H1 (cell line): ENCODE data around the gene CAPZA3. TPM values are rescaled to one million over a fixed set of nuclear protein-coding genes. Genes with fewer than 3 reads are reported as not detected.

Experiments
- CTCF ChIA-PET: fragments of 300-600 bp; sonication (Branson Sonifier 250); formaldehyde crosslinking; loops from one replicate; lab custom pipeline; 2021; ENCODE audit not compliant: partially characterized antibody; lab: Charles Lee
- POLR2A ChIA-PET: fragments of 300-600 bp; sonication (Branson Sonifier 250); formaldehyde crosslinking; loops from one replicate; lab custom pipeline; 2021; ENCODE audit warnings: inconsistent platforms; ENCODE audit not compliant: partially characterized antibody; lab: Charles Lee
- DNase-seq, 2 experiments: peaks; one replicate each; pipeline versions ENCODE4 v3.0.0 to v3.0.0-alpha.2; 2010 to 2022; ENCODE audit warnings: low spot score in 2 of 2, low read depth in 1 of 2, mixed read lengths in 1 of 2
- FAIRE-seq: peaks from 2 replicates; lab custom pipeline; 2011; peaks lifted over from hg19 to GRCh38; lab: Jason Lieb, UNC
- H2AFZ ChIP-seq: 2 replicates; pipeline ENCODE4 v1.8.1; 2012; ENCODE audit warnings: low read length, inconsistent platforms
- H2AK5ac ChIP-seq: 2 replicates; pipeline ENCODE4 v1.6.1; 2013; ENCODE audit warnings: low read depth, low read length
- H2BK120ac ChIP-seq: replicated peaks from 2 replicates; pipeline ENCODE3; 2013; ENCODE audit warnings: low read depth, low read length, inconsistent platforms
- H2BK12ac ChIP-seq: 2 replicates; pipeline ENCODE4 v1.6.1; 2013; ENCODE audit warnings: low read depth, low read length
- H2BK15ac ChIP-seq: 2 replicates; pipeline ENCODE4 v1.6.1; 2013; ENCODE audit warnings: low read length
- H2BK20ac ChIP-seq: 2 replicates; pipeline ENCODE4 v1.6.1; 2013; ENCODE audit warnings: low read length
- H2BK5ac ChIP-seq: 2 replicates; pipeline ENCODE4 v1.6.1; 2013; ENCODE audit warnings: low read depth, low read length
- H3K14ac ChIP-seq: 2 replicates; pipeline ENCODE4 v1.6.1; 2013; ENCODE audit warnings: inconsistent platforms; ENCODE audit not compliant: insufficient read length
- H3K18ac ChIP-seq: 2 replicates; pipeline ENCODE4 v1.6.1; 2013; ENCODE audit warnings: low read length; ENCODE audit errors: extremely low read depth
- H3K23ac ChIP-seq: 2 replicates; pipeline ENCODE4 v1.6.1; 2013; ENCODE audit warnings: inconsistent platforms; ENCODE audit not compliant: insufficient read length
- H3K23me2 ChIP-seq: 2 replicates; pipeline ENCODE4 v1.6.1; 2013; ENCODE audit warnings: low read depth, low read length
- H3K27ac ChIP-seq: 2 replicates; pipeline ENCODE4 v1.6.1; 2011; ENCODE audit warnings: low read depth, low read length, inconsistent platforms
- H3K27me3 ChIP-seq, 4 experiments: replicated peaks in 1 of 4; 1 replicate in 1 of 4; 2 replicates in 3 of 4; pipeline versions ENCODE4 v1.6.1 to v1.8.1; 2011 to 2013; ENCODE audit warnings: low read length in 3 of 4, mild to moderate bottlenecking in 3 of 4, inconsistent platforms in 2 of 4, mixed read lengths in 2 of 4, moderate library complexity in 1 of 4; ENCODE audit not compliant: control insufficient read depth in 3 of 4, insufficient read depth in 3 of 4; ENCODE audit errors: extremely low read depth in 1 of 4
- H3K36me3 ChIP-seq, 4 experiments: 2 replicates each; pipeline versions ENCODE4 v1.6.1 to v1.8.1; 2011 to 2013; ENCODE audit warnings: mild to moderate bottlenecking in 4 of 4, low read length in 3 of 4, moderate library complexity in 2 of 4, control low read depth in 1 of 4, inconsistent platforms in 1 of 4; ENCODE audit not compliant: insufficient read depth in 4 of 4, control insufficient read depth in 2 of 4
- H3K4ac ChIP-seq: replicated peaks from 2 replicates; pipeline ENCODE3; 2013; ENCODE audit warnings: low read length, low read depth, mixed read lengths, inconsistent platforms; ENCODE audit not compliant: insufficient read length
- H3K4me1 ChIP-seq, 4 experiments: replicated peaks in 1 of 4; 1 replicate in 1 of 4; 2 replicates in 3 of 4; pipeline versions ENCODE4 v1.6.1 to v1.8.1; 2011 to 2013; ENCODE audit warnings: low read length in 3 of 4, inconsistent platforms in 2 of 4, mixed read lengths in 1 of 4; ENCODE audit not compliant: insufficient read depth in 4 of 4, control insufficient read depth in 3 of 4
- H3K4me2 ChIP-seq, 2 experiments: 2 replicates each; pipeline versions ENCODE4 v1.6.1 to v1.8.1; 2011 to 2013; ENCODE audit warnings: low read depth in 2 of 2, low read length in 2 of 2, control low read depth in 1 of 2, inconsistent platforms in 1 of 2, mild to moderate bottlenecking in 1 of 2; ENCODE audit not compliant: insufficient read depth in 1 of 2
- H3K4me3 ChIP-seq, 4 experiments: fragments of 200-600, 300-600 bp in 1 of 4; sonication (generic), shearing (Covaris generic), sonication (Bioruptor Twin) in 1 of 4; 2 replicates each; pipeline versions ENCODE4 v1.5.1 to v1.8.1; 2011 to 2016; ENCODE audit warnings: low read length in 4 of 4, low read depth in 3 of 4, control low read depth in 2 of 4, inconsistent platforms in 2 of 4, mild to moderate bottlenecking in 2 of 4, mixed read lengths in 1 of 4, moderate library complexity in 1 of 4; ENCODE audit not compliant: insufficient read depth in 2 of 4; ENCODE audit errors: extremely low read depth in 1 of 4
- H3K56ac ChIP-seq: replicated peaks from 2 replicates; pipeline ENCODE3; 2013; ENCODE audit warnings: low read depth, mild to moderate bottlenecking, mixed read lengths, low read length, inconsistent platforms; ENCODE audit not compliant: insufficient read length
- H3K79me1 ChIP-seq: 2 replicates; pipeline ENCODE4 v1.6.1; 2013; ENCODE audit warnings: low read depth, low read length, control low read depth
- H3K79me2 ChIP-seq, 2 experiments: 2 replicates each; pipeline versions ENCODE4 v1.6.1 to v1.8.1; 2012 to 2013; ENCODE audit warnings: low read length in 2 of 2, mild to moderate bottlenecking in 2 of 2, inconsistent platforms in 1 of 2; ENCODE audit not compliant: insufficient read depth in 2 of 2, control insufficient read depth in 1 of 2
- H3K9ac ChIP-seq, 4 experiments: replicated peaks in 1 of 4; 1 replicate in 1 of 4; 2 replicates in 3 of 4; pipeline versions ENCODE4 v1.6.1 to v1.8.1; 2011 to 2013; ENCODE audit warnings: low read depth in 3 of 4, low read length in 3 of 4, control low read depth in 2 of 4, mild to moderate bottlenecking in 2 of 4, moderate library complexity in 2 of 4, inconsistent platforms in 1 of 4; ENCODE audit errors: extremely low read depth in 1 of 4
- H3K9me3 ChIP-seq, 2 experiments: 2 replicates each; pipeline versions ENCODE4 v1.6.1 to v1.8.1; 2012 to 2013; ENCODE audit warnings: mild to moderate bottlenecking in 2 of 2, moderate library complexity in 2 of 2, control low read depth in 1 of 2, inconsistent platforms in 1 of 2, low read depth in 1 of 2, low read length in 1 of 2, mixed read lengths in 1 of 2; ENCODE audit not compliant: insufficient read depth in 2 of 2
- H4K20me1 ChIP-seq, 2 experiments: replicated peaks in 1 of 2; 2 replicates each; pipeline versions ENCODE3 to v1.8.1; 2011 to 2013; ENCODE audit warnings: inconsistent platforms in 2 of 2, low read length in 2 of 2, mild to moderate bottlenecking in 1 of 2; ENCODE audit not compliant: insufficient read depth in 2 of 2, control insufficient read depth in 1 of 2
- H4K5ac ChIP-seq: 2 replicates; pipeline ENCODE4 v1.6.1; 2013; ENCODE audit warnings: low read length, low read depth, mixed read lengths, inconsistent platforms; ENCODE audit not compliant: insufficient read length
- H4K8ac ChIP-seq: 2 replicates; pipeline ENCODE4 v1.8.0; 2013; ENCODE audit warnings: mild to moderate bottlenecking, moderate library complexity, low read length, inconsistent platforms; ENCODE audit not compliant: insufficient read depth; ENCODE audit errors: extremely low read depth
- H4K91ac ChIP-seq: replicated peaks from 2 replicates; pipeline ENCODE3; 2013; ENCODE audit warnings: low read length, mixed read lengths, inconsistent platforms; ENCODE audit not compliant: insufficient read length
- FOSL1 ChIP-seq: IDR thresholded peaks from 2 replicates; pipeline ENCODE4 v1.6.1; 2011; ENCODE audit warnings: mild to moderate bottlenecking, low read depth, low read length, moderate library complexity; ENCODE audit not compliant: insufficient read depth
- POLR2AphosphoS5 ChIP-seq: IDR thresholded peaks from 2 replicates; pipeline ENCODE4 v1.6.1; 2011; ENCODE audit warnings: low read depth, low read length
- POU5F1 ChIP-seq: IDR thresholded peaks from 2 replicates; pipeline ENCODE4 v1.6.1; 2011; ENCODE audit warnings: low read depth, mild to moderate bottlenecking, low read length, moderate library complexity
- WGBS, 2 experiments: shearing (Covaris generic) in 1 of 2; methylation state at CpG; one replicate each; pipeline versions ENCODE4 v1.1.6 to v1.1.7; 2013 to 2015; ENCODE audit warnings: low lambda C conversion rate in 2 of 2, mixed read lengths in 2 of 2, inconsistent platforms in 1 of 2, low coverage in 1 of 2, missing lambda C conversion rate in 1 of 2; ENCODE audit not compliant: insufficient replicate concordance in 2 of 2, insufficient coverage in 1 of 2, insufficient read length in 1 of 2; ENCODE audit errors: extremely low coverage in 1 of 2, missing lambda C conversion rate in 1 of 2; 5-methylcytosine and 5-hydroxymethylcytosine counted together
- polyA plus RNA-seq, 7 experiments: library from polyadenylated mRNA; depleted of rRNA in 3 of 7; stranded (reverse) in 5 of 7; unstranded in 2 of 7; fragments of >200 nt in 5 of 7; fragments of 200-250 nt in 2 of 7; gene quantifications; 1 replicate in 5 of 7; 2 replicates in 1 of 7; 4 replicates in 1 of 7; pipeline versions ENCODE4 v1.2.1 to v1.2.3, GENCODE V29; 2011 to 2013; ENCODE audit warnings: missing spikeins in 2 of 7, mixed read lengths in 2 of 7
- total RNA-seq: library from RNA; stranded (reverse); fragmentation: NEBNext Ultra II Directional; extraction: Animal tissue kit (Norgen Biotek cat#: 25700); gene quantifications from 2 replicates; pipeline ENCODE4 v1.2.1, GENCODE V29; 2021

Gene CAPZA3
- total and polyA plus RNA-seq, 2 of the 8 experiments (the other 6 are each of a cell fraction or from before 2014, with no cell fraction given), result not detected

GRCh38 chr12:18731156-18731555, 6.8 kb upstream of the CAPZA3 start:
- no peak overlapping the region for H2BK20ac ChIP-seq
- H3K9ac ChIP-seq, result no peak overlapping the region
- H2AFZ ChIP-seq, result no peak overlapping the region
- H3K56ac ChIP-seq, result no peak overlapping the region
- H3K23ac ChIP-seq, result no peak overlapping the region
- H3K36me3 ChIP-seq, result no peaks in the 10 kb centered on the region
- H2BK15ac ChIP-seq, result no peak overlapping the region
- ChIA-PET POLR2A (interaction anchor here (1.2 kb wide), 1 partner anchor 22 kb away, joined by 3 read pairs; no protein-coding TSS in a partner anchor), CTCF (interaction anchor here (1.4 to 2.2 kb wide), 3 partner anchors 12 to 413 kb away, joined by 3 to 6 read pairs (median 3); no protein-coding TSS in a partner anchor)
- no peaks in the 10 kb centered on the region for H3K27me3 ChIP-seq
- no peak overlapping the region for H2BK5ac ChIP-seq
- peaks cover 0 to 3% of the 10 kb centered on the region in 2 experiments; a peak in 1 of 4 replicates for H3K9me3 ChIP-seq
- no peak overlapping the region for H3K4me2 ChIP-seq
- no peak overlapping the region for H2BK12ac ChIP-seq
- FAIRE-seq (no peak), DNase-seq (no peak)
- H3K23me2 ChIP-seq, result no peaks in the 10 kb centered on the region
- no peak overlapping the region for H3K4ac ChIP-seq
- H3K27ac ChIP-seq, result no peak overlapping the region
- TF ChIP-seq FOSL1 (no peak), POU5F1 (no peak), POLR2AphosphoS5 (no peak)
- H3K4me1 ChIP-seq, result no peaks in the 10 kb centered on the region
- no peaks in the 10 kb centered on the region for H3K79me1 ChIP-seq
- no peak overlapping the region for H3K18ac ChIP-seq
- no peaks in the 10 kb centered on the region for H3K79me2 ChIP-seq
- no peak overlapping the region for H4K91ac ChIP-seq
- no peak overlapping the region for H2BK120ac ChIP-seq
- H2AK5ac ChIP-seq, result no peak overlapping the region
- no peak overlapping the region for H3K14ac ChIP-seq
- H4K8ac ChIP-seq, result no peak overlapping the region
- no peak overlapping the region for H3K4me3 ChIP-seq
- no peaks in the 10 kb centered on the region for H4K20me1 ChIP-seq
- H4K5ac ChIP-seq, result no peak overlapping the region
- 88% methylated on average over 5 of the region's 5 CpGs; no CpG with 5 or more reads in 1 of the 2 experiments for WGBS, 2 experiments
